NCI-H460 (cell line): ENCODE measurements around the gene TMPRSS2. TPM values are rescaled to one million over a fixed set of nuclear protein-coding genes. Genes with fewer than 3 reads are reported as not detected.

Experiments used
- DNase-seq: peaks from one replicate; pipeline ENCODE4 v3.0.0-alpha.2; 2016; ENCODE audit warnings: low read depth; ENCODE audit errors: extremely low read depth
- total RNA-seq: library from RNA; depleted of rRNA; stranded (reverse); fragments of >200 nt; shearing (Covaris generic); gene quantifications from 2 replicates; pipeline ENCODE4 v1.2.3, GENCODE V29; 2014

Gene TMPRSS2
- total RNA-seq, 1 experiment from 2014 or later: not detected

DNA sequence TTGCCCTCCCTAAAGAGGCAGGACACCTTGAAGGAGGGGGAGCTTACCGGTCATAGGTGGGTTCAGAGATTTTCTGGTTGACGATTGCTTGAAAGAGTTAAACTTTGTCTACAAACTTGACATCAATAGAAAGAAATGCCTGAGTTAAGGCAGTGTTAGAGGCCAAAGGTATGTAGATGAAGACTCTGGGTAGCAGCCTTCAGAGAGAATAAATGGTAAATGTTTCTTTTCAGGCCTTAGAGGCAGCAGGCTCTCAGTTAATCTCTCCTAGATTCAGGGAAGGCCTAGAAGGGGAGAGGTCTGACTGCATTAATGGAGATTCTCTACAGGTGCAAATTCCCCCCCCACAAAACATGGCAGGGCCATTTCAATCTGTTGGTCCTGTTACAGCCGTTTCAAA, 54.2 kb downstream of the TMPRSS2 start:
- no peak for DNase-seq

DNA sequence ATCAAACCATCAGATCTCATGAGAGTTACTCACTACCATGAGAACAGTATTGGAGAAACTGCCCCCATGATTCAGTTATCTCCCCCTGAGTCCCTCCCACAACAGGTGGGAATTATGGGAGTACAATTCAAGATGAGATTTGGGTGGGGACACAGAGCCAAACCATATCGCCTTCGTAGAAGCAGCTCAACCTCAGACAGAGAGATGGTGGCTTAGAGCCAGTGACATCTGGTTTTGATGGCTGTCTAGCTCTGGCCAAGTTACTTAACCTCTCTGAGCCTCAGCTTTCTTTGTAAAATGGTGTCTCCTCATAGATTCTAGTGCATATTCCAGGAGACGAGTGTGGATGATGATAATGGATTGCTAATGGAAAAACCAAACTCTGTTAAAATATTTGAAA, 54.8 kb downstream of the TMPRSS2 start:
- DNase-seq: no peak

DNA sequence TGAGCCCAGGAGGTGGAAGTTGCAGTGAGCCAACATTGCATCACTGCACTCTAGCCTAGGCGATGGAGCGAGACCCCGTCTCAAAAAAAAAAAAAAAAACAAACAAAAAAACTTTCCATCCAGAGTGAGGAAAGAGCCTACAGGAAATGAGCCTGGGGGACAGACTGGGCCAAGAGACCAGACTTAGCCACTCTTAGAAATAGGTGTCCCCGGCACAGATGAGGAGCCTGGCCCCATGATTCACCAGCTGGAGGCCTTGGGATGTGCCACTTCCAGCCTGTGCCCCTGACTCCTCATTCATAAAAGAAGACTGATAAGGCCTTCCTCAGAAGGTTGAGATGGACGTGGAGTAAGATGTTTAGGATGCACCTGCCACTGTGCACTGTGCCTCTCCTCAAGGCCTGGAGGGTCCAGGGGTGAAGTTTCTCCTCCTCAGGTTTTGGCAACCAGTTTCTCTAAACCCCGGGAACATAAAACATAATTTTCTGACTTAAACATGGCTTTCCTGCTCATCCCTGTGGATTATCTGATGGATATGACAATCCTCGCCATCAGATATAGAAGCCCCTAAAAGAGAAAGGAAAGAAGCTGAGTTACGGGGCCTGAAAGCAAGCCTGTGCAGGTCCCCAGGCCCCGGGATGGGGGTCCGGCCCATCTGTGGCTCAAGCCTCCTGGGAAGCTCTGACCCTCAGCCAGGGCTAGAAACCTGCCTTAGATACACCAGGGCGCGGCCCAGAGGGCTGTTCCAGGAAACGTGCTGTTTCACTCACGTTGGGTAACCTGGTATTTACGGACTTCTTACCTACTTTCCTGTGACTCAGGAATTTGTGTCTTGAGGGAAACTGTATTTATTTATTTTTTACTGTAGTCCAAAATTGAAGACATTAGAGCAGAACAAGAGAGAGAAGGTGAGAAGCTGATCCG, 55.9 kb downstream of the TMPRSS2 start:
- no peak for DNase-seq

DNA sequence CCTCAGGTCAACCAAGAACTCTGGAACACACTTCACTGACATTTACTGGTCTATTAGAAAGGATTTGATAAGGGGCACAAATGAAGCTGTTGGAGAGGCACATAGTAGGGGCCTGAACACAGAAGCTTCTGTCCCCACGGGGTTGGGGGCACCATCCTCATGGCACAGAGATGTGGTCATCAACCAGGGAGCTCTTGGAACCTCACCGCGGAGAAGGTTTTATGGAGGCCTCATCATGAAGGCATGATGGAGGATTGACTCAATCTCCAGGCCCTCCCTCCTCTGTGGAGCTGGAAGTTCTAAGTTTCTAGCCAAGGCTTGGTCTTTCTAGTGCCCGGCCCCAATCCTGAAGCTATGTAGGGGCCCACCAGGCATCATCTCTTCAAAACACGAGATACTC, 58.3 kb downstream of the TMPRSS2 start:
- DNase-seq: no peak

DNA sequence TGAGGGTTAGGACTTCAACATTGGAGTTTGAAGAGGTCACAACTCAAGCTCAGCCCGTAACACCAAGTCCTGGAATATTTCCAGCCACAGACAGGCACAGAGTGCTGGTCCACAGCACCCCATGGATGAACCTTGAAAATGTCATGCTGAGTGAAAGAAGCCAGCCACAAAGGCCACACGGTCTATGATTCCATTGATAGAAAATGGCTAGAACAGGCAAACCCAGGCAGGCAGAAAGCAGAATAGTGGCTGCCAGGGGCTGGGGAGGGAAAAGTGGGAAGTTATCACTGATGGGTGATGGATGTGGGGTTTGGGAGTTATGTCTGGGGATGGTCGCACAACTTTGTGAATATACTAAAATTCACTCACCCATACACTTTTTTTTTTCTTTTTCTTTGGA, 60.6 kb downstream of the TMPRSS2 start:
- DNase-seq: no peak

DNA sequence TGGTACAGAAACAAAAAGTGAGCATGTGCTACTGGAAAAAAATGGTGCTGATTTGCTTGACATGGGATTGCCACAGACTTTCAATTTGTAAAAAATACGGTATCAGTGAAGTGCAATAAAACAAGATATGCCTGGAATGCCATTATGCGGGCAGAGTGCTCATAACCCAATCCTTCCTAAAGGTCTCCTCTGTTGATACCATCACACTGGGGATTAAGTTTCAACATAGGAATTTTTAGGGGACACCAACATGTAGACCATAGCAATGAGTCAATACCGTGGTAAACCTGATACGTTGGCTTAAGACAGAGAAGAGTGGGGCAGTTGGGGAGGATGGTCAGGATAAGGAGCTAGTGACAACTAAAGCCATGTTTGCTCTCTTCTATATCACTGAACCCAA, 61.4 kb downstream of the TMPRSS2 start:
- no peak for DNase-seq

DNA sequence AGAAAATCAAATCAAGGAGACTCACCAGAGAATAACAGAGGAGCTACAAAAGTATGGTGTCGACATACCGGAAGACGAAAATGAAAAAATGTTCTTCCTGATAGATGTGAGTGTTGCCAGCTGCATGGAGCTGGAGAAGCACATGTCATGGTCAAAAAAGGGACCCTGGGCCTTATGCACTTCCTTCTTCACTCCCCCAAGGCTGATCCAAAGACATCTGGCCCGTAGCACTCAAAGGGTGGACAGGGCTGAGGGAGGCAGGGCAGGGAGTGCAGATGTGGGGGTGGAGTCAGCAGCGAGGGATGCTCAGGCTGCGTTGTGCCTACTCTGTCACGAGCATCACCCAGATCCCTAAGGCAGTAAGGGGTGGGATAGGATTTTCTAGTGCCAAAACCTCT, 62.5 kb downstream of the TMPRSS2 start:
- DNase-seq: no peak

DNA sequence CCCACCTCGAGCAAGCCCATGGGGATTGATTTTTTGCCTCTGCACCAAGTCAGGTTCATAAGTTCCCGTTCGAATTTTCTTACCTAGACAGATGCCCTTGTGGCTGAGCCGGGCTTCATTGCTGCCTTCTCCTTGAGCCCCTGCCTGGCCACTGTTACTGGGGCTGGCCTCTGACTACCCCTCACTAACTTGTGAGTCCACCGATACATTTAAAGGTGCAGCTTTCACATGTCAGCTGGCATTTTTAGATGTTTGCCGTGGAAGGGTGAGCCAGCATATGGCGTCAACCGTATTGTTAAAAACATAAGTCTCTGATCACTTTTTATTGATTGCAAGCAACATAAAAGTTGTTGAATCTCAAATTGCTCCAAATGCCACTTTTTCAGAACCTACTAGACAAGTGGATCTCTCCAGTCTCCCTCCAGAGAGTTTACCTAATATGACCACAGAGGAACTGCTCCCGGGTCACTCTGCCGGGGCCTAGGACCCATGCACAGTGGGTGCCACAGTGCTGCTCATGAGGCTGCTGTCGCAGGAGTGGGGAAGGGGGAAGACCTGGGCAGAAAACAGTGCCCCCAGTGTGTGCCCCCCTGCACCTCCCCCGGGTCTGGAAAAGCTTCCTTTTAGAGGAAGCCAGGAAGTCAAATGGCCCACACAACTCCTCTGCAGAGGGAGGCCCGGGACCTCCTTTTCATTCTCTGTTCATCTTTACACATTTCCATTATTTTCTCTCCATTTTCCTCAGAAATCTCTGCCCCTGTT, 63.1 kb downstream of the TMPRSS2 start:
- no peak for DNase-seq

DNA sequence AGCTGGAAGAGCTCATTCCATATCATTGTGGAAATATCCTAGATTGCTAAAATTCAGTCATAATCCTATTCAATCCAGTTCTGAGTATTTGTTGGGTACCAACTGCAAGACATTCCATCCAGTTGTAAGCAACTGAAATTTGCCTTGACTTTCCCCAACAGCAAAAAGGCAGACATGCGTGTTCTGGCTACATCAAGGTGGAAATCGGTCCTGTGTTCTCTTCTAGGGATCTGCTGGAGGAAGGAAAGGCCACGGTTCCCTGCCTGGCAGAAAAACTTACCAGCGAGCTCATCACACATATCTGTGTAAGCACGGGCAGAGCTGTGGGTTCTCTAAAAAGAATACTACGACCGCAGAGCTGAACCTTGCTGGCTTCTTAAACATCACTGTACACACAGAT, 64.4 kb downstream of the TMPRSS2 start:
- no peak for DNase-seq

DNA sequence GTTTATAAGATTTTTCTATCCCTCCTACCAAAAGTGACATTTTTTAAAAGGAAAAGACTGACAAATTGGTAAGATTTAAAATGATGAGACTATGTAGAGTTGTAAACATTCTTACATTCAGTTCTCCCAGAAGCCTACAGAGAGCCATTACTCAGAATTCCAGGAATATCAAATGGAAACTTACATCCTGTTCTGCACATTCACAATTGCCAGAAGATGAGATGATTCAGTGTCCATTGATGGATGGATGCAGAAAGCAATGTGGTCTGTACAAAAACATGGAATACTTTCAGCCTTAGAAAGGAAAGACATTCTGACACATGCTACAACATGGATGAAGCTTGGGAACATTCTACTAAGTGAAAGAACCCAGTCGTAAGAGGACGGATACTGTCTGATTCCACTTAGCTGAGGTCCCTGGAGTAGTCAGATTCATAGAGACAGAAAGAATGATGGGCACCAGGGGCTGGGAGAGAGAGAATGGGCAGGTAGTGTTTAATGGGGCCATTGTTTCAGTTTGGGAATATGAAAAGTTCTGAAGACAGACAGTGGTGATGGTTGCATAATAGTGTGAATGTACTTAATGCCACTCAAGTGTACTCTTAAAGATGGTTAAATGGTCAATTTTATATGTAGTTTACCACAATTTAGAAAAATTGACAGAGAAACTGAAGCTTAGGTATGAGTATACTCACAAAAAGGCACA, 65.3 kb downstream of the TMPRSS2 start:
- DNase-seq: no peak

DNA sequence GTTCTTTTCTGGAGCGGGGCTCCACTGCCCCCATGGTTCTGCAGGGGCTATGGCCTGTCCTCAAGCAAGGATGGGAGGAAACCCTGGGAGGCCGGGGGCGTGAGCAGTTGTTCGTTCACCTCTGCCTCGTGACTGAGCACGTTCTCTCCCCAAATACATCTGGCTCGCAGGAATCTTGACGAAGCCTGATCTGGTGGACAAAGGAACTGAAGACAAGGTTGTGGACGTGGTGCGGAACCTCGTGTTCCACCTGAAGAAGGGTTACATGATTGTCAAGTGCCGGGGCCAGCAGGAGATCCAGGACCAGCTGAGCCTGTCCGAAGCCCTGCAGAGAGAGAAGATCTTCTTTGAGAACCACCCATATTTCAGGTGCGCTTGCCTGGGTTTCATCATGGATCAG, 66.4 kb downstream of the TMPRSS2 start:
- DNase-seq: no peak

DNA sequence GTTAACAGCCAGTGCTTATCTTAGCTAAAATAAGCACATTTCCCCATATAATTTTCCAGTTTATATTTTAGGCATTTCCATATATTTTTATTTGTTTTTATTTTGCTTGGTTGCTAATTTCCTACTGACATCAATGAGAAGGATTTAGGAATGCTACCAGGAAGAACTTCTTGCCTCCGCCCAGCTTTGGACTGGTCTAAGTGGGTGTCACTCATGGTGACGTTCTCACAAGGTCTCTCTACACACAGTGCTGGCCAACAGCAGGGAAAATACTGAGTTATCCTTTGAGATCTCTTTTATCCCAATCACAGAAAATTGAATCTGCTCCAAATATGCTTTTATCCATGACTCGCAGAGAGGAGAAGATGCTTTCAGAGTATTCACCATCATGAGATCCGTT, 68.7 kb downstream of the TMPRSS2 start:
- DNase-seq: no peak

DNA sequence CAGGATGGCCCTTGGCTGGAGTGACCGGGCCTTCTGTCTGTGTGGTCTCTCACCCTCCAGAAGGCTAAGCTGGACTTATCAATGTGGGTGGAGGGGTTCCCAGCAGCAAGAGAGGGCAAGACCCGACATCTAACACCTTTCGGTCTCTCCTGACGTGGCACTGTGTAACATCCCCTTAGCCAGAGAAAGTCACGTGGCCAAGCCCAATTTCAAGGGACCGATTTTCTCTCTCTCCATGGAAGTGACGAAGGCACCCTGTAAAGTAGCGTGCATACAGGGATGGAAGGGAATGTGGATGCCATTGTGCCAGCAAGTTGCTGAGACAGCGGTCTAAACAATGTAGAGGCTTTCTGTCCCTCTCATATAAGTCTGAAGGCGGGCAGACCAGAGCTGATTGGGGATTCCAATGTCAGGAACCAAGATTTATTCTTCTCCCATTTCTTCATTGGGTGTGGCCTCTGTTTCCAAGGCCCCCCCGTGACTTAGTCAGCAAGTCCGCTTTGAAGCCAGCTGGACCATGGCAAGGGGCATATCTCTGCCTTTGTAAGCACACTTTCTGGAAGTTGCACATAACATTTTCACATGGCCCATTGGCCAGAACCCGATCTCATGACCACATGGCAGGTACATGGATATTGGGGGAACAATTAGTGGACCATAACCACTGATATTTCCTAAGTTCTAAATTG, 69.4 kb downstream of the TMPRSS2 start:
- no peak for DNase-seq

DNA sequence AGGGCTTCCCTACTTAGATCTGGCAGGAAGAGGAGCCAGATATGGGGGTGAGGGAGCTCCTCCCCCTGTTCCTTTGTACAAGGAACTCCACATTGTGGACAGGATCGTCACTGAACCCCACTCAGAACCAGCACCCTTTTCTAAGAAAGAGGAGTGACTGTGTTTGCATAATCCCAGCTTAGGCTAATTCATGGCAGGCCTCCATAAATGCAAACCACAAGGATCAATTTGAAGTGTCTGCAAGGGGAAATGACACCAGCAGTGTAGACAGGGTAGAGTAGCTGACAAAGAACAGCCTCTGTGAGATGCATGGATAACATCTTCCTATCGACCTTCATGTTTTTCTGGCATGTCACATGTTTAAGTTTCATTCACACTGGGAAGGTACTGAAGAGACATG, 70.2 kb downstream of the TMPRSS2 start:
- DNase-seq: no peak

DNA sequence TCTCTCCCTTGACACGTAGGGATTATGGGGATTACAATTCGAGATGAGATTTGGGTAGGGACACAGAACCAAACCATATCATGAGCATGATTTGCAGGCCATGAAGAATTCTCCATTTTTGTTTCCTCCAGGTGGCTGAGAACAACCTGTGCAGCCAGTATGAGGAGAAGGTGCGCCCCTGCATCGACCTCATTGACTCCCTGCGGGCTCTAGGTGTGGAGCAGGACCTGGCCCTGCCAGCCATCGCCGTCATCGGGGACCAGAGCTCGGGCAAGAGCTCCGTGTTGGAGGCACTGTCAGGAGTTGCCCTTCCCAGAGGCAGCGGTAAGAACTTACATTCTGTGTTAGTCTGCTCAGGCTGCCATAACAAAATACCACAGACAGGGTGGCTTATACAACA, 72.3 kb downstream of the TMPRSS2 start:
- DNase-seq: no peak

DNA sequence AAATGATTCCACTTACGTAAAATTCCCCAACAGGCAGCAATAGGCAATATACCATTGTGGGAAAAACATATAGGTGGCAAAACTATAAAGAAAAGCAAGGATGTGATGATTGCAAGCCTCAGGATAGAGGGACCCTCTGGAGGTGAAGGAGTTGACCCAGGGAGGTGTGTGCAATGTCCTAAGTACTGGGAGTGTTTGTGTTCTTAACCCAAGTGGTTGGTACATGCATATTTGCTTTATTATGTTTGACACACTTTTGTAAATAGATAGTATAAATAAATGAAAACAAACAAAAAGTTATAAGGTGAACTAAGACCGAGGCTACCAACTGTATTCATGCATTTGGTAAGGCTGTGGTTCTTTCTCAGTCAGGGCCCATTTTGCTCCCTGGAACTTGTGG, 74.4 kb downstream of the TMPRSS2 start:
- no peak for DNase-seq

DNA sequence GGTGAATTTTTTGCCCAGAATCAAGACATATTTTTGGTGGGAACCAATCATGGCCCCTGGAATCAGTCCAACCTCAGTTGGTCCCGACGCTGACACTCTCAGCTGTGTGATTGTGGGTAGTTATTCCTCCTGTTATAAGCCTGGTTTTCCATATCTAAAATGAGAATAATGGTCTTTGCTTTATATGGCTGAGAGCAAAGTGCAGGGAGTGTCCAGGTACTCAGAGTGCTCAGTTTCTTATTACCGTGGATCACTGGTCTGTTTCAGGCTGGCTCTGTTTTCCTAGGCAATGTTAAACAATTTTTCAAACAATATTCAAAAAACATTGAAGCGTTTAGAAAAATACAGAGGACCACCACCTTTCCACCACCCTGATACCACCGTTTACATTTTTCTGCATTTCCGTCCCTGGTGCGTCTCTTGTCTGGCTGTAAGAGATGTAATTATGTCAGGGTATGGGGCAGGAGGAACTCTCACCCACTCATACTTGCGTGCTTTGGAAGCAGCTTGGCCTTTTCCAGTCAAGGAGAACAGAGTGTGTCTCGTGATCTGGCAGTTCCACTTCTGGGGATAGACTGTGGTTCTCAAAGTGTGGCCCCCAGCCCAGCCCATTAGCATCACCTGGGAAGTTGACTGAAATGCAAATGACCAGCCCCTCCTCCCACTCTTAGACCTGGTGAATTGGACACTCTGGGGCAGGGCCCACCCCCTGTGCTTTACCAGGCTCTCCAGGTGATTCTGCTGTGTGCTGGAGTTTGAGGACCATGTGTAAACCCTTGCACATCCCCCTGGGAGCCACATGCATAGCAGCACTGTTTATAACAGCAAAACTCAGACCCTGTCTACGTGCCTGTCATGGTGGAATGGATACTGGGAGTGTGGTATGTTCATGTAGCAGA, 75.1 kb downstream of the TMPRSS2 start:
- no peak for DNase-seq

DNA sequence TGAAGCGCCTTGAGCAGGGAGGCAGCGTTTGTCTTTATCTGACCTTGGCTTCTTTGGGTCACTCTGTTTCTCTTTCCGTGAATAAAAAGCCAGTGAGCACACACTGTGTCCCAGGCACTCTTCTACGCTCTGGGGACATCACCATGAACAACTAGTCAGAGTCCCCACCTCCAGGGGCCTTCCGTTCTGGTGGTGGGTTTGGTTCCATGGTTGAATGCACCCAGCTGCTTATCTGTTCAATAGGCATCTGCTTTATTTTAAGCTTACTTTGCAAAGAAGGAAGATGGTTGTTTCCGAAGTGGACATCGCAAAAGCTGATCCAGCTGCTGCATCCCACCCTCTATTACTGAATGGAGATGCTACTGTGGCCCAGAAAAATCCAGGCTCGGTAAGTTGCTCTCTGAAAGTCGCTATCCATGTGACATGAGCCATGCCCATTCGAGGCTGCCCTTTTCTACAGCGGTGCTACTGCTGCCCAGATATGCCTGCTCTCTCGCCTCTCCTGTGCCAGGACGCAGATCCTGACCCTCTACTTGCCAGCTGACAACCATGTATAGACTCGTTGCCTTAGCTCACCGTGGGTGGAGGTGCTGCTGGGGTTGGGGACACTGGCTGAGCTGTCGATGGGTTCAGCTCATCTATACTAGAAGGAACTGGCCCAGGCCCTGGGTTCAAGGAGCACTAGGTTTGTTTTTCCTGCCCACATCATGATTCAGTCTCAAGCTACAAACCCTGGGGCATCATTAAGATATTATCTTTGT, 76.0 kb downstream of the TMPRSS2 start:
- no peak for DNase-seq

DNA sequence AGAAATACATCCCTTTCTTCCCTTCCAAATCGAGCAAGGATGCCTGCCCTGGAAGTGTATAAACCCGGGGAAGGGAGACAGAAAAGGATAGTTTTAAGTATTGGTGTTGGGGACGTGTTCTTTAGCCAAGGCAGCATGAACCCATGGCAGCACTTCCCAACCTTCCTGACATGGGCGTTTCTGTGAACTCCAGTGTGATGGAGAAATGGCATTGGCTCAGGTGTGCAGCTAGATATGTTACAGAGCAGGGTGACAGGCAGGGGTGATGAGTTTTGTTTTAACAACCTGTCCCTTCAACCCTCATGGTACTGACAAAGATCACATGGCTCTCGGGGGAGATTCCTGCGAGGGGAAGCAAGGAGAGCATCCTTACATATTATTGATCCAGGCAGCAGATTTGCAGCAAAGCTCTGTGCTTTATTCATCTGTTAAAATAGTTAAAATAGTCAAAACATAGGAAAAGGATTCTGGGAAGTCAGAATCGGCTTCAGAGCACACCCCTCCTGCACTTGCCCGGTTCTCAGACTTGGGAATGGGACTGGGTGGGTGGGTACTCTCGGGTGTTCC, 78.0 kb downstream of the TMPRSS2 start:
- no peak for DNase-seq
